ENCODE data around the gene DLG5.

Gene DLG5

DNA sequence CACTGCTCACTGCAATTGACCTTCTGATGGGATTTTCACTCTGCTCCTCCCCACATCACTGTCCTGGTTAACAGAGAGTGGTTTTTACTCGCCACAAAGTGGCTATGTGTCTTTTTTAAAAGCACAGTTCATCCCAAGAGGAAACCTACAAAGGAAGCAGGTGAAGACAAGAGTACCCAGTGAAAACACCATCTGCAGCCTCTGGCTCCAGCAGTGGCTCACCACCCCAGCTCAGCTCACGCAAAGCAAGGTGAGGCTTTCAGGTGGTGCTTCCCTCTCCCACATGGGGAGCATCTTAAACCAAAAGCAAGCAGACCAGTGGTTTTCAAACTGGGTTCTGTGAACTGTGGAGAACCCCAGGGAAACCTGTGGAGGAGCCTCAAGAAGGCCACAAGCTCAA is 14.0 kb downstream of the DLG5 start:
- DNase-seq (ENCODE audit: low read depth), result no peak

DNA sequence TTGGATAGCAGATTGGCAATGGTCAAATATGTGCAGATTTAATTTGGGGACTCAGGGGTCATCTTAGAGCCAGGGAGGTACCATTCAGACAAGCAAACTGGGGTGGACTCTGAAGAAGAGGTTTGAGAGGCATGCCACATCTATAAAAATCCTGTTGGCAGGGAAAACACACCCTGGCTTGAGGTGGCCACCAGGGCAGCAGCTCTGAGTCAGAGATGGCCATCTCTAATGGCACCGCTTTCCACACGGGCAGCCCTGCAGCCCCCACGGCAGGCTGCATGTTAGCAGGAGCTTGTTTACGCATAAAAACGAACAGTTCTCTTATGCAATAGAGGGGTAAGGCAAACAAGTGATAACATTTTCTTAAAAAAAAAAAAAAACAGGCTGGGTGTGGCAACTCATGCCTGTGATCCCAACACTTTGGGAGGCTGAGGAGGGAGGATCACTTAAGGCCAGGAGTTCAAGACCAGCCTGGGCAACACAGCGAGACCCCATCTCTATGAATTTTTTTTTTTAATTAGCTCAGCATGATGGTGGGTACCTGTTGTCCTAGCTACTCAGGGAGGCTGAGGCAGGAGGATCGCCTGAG is 14.9 kb downstream of the DLG5 start:
- no peak for DNase-seq (ENCODE audit: low read depth)

DNA sequence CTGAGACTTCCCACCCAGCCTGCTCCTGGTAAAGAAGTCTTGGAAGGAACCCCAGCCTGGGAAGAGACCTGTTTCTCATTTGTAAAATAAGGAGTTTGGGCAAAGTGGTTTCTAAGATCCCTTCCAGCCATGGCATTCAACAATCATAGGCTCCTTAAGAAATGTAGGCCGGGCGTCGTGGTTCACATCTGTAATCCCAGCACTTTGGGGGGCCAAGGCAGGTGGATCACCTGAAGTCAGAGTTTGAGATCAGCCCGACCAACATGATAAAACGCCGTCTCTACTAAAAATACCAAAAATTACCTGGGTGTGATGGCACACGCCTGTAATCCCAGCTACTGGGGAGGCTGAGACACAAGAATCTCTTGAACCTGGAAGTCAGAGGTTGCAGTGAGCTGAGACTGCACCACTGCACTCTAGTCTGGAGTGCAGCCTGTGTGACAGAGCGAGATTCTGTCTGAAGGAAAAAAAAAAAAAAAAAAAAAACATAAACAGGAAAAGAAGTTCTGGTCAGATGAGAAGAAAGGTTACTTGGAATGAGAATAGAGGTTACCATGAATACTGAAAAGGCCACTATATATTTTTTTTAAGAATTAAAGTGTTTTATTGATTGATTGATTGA is 15.9 kb downstream of the DLG5 start:
- DNase-seq (ENCODE audit: low read depth), result no peak

DNA sequence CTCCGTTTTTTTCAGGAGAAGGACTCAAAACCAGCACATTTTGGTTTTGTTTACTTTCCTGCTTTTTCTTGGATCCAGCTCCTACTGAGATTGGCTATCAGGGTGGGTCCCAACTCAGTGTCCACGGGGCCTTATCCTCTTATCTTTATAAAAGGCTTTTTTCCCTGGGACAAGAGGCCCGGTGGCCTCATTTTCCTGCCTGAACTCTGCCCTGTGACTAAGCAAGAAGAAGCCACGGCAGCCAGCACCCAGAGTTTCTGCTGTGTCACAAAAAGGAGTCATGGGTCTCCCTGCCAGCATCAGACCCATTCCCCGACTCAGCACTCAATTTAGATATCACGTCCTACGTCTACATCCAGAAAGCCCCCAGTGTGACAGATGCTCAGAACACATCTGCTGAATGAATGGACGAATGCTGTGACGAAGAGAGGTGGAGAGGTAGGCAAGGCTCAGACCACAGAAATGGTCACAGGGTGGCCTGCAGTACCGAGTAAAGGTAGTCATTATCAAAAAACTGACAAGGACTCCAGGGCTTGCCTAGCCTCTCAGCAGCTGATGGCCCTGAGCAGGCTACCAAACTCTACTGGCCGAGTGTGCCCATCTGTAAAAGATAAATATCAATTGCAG is 16.7 kb downstream of the DLG5 start:
- DNase-seq (ENCODE audit: low read depth), result no peak

DNA sequence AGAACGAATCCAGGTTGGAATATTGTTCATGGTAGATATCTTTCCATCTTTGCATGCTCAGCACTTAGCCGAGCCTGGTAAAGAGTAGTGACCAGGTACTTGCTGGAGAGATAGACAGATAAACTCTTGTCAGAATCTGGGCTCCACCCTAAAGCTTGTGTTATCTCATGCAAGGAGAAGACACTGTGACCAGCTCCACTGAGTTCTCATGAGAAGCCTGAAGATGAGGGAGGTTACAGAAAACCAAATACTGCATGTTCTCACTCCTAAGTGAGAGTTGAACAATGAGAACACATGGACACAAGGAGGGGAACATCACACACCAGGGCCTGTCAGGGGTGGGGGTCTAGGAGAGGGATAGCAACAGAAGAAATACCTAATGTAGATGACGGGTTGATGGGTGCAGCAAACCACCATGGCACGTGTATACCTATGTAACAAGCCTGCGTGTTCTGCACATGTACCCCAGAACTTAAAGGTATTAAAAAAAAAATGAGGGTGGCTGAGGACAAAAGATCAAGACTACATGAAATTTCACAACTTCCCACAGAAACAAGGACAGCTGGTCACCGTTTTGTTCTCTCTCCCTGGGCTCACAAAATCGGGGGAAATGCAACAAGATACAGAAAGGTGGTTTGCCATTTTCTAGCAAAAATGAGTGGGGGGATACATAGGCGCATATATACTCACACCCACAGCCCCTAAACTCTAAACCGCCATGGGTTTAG is 17.4 kb downstream of the DLG5 start:
- no peak for DNase-seq (ENCODE audit: low read depth)

DNA sequence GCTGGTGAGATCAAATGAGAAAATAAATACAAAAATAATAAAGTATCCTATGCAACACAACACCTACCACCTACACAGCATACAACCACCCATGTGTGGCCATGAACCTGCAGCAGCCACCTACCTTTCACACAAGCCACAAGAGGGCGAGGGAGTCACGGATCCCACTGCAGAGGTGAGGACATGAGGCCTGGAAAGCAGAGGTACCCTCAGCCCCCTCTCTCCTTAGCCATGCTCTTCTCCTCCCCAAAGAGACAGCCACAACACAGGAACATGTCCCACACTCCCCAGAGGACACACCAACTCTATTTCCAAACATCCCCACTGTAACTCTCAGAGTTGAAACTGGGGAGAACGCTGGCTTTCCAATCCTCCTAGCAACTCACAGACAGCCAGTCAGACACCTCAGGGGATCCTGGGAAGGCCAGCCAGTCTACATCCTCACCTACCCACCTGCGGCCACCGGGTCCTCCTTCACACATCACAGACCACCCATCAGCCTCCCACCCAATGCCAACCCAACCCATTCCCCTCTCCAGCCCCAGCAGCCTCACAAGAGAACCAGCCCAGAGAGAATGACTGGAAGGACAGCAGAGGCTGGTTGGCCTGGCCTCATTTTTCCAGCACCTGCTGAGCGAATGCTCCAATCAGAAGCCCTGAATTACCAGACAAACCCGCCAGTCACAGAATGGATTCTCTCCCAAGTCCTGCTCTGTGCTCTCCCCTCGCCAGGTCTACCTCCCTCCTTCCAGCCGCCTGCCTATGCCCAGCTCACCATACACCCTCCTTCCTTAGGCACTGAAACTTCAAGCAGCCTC is 18.4 kb downstream of the DLG5 start:
- no peak for DNase-seq (ENCODE audit: low read depth)

DNA sequence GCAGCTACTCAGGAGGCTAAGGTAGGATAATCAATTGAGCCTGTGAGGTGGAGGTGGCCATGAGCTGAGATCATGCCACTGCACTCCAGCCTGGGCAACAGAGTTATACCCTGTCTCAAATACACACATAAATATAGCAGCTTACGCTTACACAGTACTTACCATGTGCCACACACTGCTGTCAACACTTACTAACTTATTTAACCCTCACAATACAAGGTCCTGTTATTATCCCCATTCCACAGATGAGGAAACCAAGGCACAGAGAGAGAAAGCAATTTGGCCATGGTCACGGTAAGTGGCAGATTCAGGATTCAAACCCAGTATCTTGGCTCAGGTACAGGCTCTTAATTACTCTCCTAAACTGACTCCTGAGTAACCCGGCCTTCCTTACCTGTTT is 19.1 kb downstream of the DLG5 start:
- no peak for DNase-seq (ENCODE audit: low read depth)

DNA sequence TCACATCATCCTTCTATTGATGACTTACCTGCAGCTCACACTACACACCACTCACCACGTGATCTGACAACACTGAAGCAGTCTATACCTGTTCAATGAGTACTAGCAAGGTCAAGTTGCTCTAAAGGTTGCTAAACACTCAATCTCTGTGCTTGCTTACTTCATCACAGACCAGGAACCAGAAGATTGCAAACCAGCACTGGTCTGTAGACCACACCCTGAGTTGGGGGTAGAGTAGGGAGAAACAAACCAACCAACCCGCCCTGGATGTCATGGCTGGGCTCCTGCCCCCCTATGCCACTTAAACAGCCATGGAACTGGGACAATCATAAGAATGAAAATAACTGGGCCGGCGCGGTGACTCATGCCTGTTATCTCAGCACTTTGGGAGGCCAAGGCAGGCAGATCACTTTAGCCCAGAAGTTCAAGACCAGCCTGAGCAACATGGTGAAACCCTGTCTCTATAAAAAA is 19.6 kb downstream of the DLG5 start:
- DNase-seq (ENCODE audit: low read depth), result no peak

DNA sequence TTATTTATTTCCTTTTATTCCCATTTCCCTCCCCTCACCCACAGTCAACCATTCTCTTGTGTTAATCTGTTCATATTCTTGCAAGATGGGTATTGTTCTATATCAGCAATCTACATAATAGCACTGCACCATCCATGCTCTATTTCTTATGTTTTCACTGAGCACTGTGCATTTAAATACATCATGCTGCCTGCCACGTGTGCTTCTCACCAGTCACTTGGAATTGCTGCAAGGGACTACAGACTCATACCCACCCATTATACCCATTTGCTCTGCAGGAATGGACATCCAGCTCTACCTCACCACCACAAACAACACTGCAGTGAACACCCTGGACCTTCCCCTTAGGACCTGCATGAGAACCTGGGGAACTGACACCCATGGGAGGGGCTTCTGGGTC is 20.8 kb downstream of the DLG5 start:
- DNase-seq (ENCODE audit: low read depth), result no peak

DNA sequence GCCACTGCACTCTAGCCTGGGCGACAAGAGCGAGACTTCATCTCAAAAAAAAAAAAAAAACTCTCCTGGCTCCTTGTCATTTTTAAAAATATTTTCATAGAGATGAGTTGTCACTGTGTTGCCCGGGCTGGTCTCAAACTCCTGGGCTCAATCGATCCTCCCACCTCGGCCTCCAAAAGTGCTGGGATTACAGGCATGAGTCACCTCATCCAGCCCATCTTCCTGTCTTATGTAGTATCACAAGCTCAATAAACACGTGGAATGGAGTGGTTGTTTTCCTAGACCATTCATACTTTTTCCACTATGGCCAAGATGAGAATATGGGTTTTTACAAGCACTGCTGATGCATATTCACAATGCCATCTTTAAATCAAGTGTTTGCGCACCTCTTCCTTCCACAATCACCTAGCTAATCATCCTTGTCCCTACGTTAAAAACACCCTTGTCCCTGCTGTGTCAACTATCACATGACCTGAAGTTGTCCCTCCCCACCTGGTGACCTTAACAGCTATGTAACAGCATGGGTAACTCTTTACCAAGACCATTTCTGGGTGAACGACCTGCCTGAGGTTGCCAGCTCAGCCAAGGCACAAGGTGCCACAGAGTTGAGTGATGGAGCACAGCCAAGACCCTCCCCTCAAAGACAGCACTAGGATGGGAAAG is 21.3 kb downstream of the DLG5 start:
- no peak for DNase-seq (ENCODE audit: low read depth)

DNA sequence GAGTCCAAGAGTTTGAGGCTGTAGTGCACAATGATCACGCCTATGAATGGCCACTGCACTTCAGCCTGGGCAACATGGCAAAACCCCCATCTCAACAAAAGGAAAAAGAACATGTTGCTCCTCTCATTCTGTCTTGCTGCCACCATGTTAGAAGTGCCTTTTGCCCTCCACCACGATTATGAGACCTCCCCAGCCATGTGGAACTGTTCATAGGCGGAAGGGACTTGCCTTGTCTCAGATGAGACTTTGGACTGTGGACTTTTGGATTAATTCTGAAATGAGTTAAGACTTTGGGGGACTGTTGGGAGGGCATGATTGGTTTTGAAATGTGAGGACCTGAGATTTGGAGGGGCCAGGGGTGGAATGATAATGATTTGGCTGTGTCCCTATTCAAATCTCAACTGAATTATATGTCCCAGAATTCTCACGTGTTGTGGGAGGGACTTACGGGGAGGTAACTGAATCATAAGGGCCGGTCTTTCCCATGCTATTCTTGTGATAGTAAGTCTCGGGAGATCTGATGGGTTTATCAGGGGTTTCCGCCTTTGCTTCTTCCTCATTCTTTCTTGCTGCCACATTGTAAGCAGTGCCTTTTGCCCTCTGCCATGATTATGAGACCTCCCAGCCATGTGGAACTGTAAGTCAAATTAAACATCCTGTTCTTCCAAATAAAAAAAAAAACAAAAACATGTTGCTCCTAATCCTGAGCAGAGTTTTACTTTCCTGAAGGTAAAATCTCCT is 22.3 kb downstream of the DLG5 start:
- DNase-seq (ENCODE audit: low read depth), result no peak

DNA sequence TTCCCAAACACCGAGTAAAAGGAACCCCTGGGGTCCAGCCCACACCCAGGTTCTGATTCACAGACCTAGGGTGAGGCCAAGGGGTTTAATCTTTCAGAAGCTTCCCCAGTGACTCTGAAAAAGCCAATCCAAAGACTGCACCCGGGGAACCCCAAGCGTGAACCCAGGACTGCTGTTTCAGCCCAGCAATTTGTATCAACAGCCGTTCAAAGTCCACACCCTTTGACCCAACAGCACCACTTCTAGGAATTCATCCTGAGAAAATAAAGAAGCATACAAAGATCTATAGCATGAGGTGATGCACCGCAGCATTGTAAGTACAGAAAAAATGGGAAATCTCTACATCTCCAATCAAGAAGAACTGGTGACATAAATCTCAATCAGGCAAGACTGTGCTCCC is 24.4 kb downstream of the DLG5 start:
- no peak for DNase-seq (ENCODE audit: low read depth)

DNA sequence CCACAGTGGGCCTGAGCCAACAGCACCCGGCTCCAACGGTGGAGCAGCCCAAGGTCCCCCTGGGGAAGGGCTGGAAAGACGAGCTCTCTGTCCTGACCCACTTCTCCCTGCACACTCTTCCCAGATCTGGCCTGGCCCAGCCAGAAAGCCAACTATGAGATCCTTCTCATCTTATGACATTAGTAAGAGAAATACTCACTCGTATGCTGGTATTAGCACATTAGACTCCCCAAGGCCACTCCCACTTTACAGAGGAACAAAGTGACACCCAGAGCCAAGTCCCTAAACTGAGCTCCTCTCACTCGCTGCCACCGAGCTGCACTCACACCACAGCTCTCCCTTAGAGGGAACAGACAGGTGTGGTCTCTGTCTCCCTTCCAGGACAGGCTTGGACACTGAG is 24.8 kb downstream of the DLG5 start:
- no peak for DNase-seq (ENCODE audit: low read depth)

DNA sequence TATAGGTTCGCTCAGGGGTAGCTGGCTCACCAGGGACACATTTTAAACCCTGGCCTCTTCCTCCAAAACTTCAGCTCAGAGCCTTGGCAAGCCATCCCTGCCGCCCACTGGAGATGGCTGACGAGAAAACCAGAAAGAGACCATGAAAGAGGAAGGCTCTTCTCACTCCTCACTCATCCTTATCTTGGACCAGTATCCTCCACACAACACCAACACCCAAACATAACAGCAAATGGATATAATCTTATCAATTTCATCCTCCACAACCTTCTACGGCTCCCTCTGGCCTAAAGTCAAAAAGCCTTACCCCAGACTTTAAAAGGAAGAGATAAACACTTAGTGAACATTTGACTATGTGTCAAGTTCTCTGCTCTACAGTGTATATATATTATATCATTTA is 26.9 kb downstream of the DLG5 start:
- no peak for DNase-seq (ENCODE audit: low read depth)

DNA sequence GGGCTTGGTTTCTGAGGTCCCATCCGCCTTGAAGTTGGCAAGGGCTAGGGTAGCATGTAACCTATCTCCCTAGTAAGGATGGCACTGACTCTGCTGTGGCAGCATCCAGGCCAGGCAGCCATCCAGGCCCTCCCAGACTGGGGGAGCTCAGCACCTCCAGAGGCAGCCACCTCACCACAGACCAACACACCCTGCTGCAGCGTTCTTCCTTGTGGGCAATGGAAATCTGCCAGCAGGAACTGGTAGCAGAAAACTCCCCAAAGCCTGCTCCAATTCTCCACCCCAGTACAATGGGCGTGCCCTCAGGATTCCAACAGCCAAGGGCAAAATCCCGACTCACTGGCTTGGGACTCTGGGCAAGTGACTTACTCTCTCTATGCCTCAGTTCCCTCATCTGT is 27.5 kb downstream of the DLG5 start:
- no peak for DNase-seq (ENCODE audit: low read depth)

DNA sequence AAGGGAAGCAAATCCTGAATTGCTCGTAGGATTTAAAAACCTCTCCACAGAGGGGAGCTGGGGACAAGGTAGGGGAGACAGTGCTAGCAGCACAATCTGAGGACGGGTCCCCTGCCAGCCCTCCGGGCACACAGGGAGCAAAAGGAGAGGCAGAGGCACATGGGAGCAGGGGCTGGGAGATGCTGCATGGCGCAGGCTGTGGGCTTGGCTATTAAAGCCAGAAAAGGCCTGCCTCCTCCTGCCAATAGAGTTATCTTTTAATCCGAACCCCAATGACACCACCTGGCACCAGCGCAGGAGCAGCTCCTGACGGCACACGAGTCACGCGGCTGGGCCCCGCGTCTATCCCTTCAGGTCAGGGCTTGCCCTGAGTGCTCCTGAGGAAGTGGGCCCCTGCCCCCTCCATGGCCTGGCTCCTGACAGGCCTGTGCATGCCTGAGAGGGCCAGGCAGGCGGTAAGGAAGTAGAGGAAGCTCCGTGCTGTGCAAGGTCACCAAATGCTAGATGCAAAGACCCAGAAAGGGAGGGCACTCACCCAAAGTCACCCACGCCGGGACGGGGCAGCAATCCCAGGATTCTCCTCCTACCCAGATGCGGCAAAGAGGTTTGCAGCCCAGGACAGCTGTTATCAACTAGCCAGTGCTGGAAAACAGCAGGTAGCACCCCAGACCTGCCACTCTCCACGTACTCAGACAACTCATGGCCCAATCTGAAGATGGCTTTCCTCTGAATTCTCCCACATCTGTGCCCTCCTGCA is 28.1 kb downstream of the DLG5 start:
- DNase-seq (ENCODE audit: low read depth), result no peak

DNA sequence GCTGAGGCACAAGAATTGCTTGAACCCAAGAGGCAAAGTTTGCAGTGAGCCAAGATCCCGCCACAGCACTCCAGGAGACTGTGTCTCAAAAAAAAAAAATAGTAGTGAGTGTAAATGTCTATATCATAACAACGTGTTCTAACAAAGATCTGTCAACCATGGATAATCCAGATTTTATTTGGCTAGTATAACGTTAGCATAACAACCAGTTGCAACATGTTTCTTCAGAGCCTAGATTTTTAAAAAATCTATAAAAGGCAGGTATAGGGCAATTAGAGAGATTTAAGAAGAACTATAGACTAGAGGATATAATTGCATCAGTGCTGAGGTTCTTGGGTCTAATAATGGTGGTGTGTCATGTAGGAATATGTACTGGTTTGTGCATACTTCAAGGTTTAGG is 30.5 kb downstream of the DLG5 start:
- no peak for DNase-seq (ENCODE audit: low read depth)

DNA sequence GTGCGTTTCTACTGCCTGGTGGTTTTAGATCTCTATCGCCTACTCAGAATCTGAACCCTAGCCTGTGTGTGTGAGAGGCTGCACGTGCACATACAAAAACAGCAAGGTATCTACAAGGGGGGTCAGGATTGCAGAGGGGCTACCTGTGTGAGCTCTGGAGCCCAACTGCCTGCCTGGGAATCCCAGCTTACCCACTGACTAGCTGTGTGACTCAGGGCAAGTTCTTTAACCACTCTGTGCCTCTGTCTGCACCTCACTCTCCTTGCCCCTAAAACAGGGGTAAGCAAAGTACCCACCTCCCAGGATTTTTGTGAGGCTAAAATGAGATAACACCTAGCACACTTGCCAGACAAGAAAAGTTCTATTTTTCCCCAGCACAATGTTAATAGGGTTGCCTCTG is 32.5 kb downstream of the DLG5 start:
- no peak for DNase-seq (ENCODE audit: low read depth)

DNA sequence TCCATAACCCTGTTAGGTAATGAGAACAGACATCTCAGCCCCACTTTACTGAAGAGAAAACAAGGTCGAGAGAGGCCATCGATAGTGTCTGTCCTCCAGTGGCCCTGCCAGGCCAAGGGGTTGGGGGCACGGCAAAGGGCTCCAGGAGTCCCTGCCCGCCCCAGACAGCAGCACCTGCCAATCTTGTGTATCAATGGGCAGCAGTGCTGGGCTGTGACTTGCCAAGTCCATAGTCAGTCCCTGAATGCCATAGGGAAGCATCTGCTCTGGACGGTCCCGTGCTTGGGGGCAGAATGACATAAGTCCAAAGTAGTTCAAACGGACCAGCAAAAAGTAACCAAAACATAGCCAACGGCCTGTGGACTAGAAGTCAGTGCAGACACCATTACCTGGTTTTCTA is 33.2 kb downstream of the DLG5 start:
- no peak for DNase-seq (ENCODE audit: low read depth)

DNA sequence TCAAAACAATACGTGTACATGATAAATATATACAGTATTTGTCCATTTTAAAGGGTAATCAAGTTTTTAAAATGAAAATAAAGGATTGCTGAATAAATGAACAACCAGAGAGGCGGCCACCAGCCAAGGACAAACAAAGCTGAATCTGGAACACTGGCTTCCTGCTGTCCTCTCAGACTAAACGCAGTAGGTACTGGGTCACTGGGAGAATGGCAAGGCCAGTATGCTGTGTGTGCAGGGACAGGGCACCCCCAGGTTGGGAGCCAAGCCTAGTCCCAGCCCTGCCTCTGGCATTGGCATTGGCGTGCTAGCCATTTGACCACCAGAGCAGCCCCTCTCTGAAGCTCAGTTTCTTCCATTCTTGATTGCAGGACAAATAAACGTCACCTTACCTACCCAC is 33.8 kb downstream of the DLG5 start:
- DNase-seq (ENCODE audit: low read depth), result no peak

Measured in stimulated activated CD8-positive, alpha-beta memory T cell treated with anti-CD3 and anti-CD28 coated beads, Interleukin-12 subunit alpha, Interleukin-12 subunit beta, amount 100 ng/mL, for 1 hour (primary cell).